Neuronal stem cell (in vitro differentiated cells): ENCODE results near the gene RNF152.

Source experiments
- DNase-seq: peaks from one replicate; pipeline ENCODE4 v3.0.0-alpha.2; 2013; ENCODE audit warnings: low spot score
- H2AFZ ChIP-seq: one replicate; pipeline ENCODE4 v1.6.1; 2013; ENCODE audit warnings: mild to moderate bottlenecking, low read length, inconsistent platforms
- H2AK5ac ChIP-seq: 2 replicates; pipeline ENCODE4 v1.6.1; 2013; ENCODE audit warnings: low read depth, mild to moderate bottlenecking, inconsistent platforms, low read length, moderate library complexity, mixed read lengths
- H2BK120ac ChIP-seq: 2 replicates; pipeline ENCODE4 v1.6.1; 2013; ENCODE audit warnings: low read depth, mild to moderate bottlenecking, inconsistent platforms, low read length, moderate library complexity, mixed read lengths
- H2BK12ac ChIP-seq: one replicate; pipeline ENCODE4 v1.6.1; 2013; ENCODE audit warnings: low read length, inconsistent platforms
- H2BK15ac ChIP-seq: 2 replicates; pipeline ENCODE4 v1.6.1; 2013; ENCODE audit warnings: mild to moderate bottlenecking, low read length, inconsistent platforms, mixed read lengths
- H2BK5ac ChIP-seq: one replicate; pipeline ENCODE4 v1.6.1; 2013; ENCODE audit warnings: inconsistent platforms, mild to moderate bottlenecking, low read length, moderate library complexity
- H3K14ac ChIP-seq: one replicate; pipeline ENCODE4 v1.6.1; 2013; ENCODE audit warnings: low read length, inconsistent platforms
- H3K18ac ChIP-seq: 2 replicates; pipeline ENCODE4 v1.6.1; 2013; ENCODE audit warnings: low read length, inconsistent platforms
- H3K23ac ChIP-seq: 2 replicates; pipeline ENCODE4 v1.6.1; 2013; ENCODE audit warnings: low read depth, mild to moderate bottlenecking, mixed read lengths, low read length, inconsistent platforms; ENCODE audit not compliant: poor library complexity
- H3K27ac ChIP-seq: replicated peaks from 3 replicates; pipeline ENCODE4 v1.5.1; 2013; ENCODE audit warnings: low read length, inconsistent platforms
- H3K27me3 ChIP-seq, 3 experiments: 2 replicates each; pipeline ENCODE4 v1.6.1; 2013; ENCODE audit warnings: low read length in 3 of 3, mild to moderate bottlenecking in 2 of 3, inconsistent platforms in 1 of 3, low read depth in 1 of 3, mixed read lengths in 1 of 3, moderate library complexity in 1 of 3; ENCODE audit not compliant: control insufficient read depth in 3 of 3, insufficient read depth in 3 of 3
- H3K36me3 ChIP-seq, 2 donors: replicated peaks in 1 of 2; 2 replicates each; pipeline ENCODE4 v1.6.1; 2013; ENCODE audit warnings: low read length in 2 of 2; ENCODE audit not compliant: control insufficient read depth in 2 of 2, insufficient read depth in 2 of 2
- H3K4ac ChIP-seq: 2 replicates; pipeline ENCODE4 v1.6.1; 2013; ENCODE audit warnings: inconsistent platforms, mild to moderate bottlenecking, low read length, moderate library complexity
- H3K4me1 ChIP-seq, 2 donors: 1 replicate in 1 of 2; 2 replicates in 1 of 2; pipeline ENCODE4 v1.6.1; 2013; ENCODE audit warnings: low read length in 2 of 2, low read depth in 1 of 2; ENCODE audit not compliant: control insufficient read depth in 2 of 2, insufficient read depth in 1 of 2
- H3K4me2 ChIP-seq: one replicate; pipeline ENCODE4 v1.6.1; 2013; ENCODE audit warnings: mild to moderate bottlenecking, low read length, inconsistent platforms; ENCODE audit not compliant: insufficient read depth, poor library complexity, severe bottlenecking
- H3K4me3 ChIP-seq, 2 donors: 2 replicates each; pipeline ENCODE4 v1.5.1; 2013; ENCODE audit warnings: low read length in 2 of 2, mild to moderate bottlenecking in 2 of 2, inconsistent platforms in 1 of 2, moderate library complexity in 1 of 2
- H3K79me1 ChIP-seq: one replicate; pipeline ENCODE4 v1.6.1; 2013; ENCODE audit warnings: low read depth, mild to moderate bottlenecking, inconsistent platforms, low read length, moderate library complexity
- H3K9ac ChIP-seq: one replicate; pipeline ENCODE4 v1.6.1; 2013; ENCODE audit warnings: mild to moderate bottlenecking, low read depth, low read length, inconsistent platforms; ENCODE audit not compliant: poor library complexity
- H3K9me3 ChIP-seq, 2 donors: replicated peaks in 1 of 2; 2 replicates each; pipeline versions ENCODE3 to v1.6.1; 2013; ENCODE audit warnings: low read length in 2 of 2, mild to moderate bottlenecking in 2 of 2, inconsistent platforms in 1 of 2, low read depth in 1 of 2, mixed read lengths in 1 of 2, moderate library complexity in 1 of 2; ENCODE audit not compliant: control insufficient read depth in 2 of 2, insufficient read depth in 1 of 2
- H4K8ac ChIP-seq: one replicate; pipeline ENCODE4 v1.6.1; 2013; ENCODE audit warnings: low read depth, mild to moderate bottlenecking, inconsistent platforms, low read length, moderate library complexity
- H4K91ac ChIP-seq: one replicate; pipeline ENCODE4 v1.6.1; 2013; ENCODE audit warnings: low read length, low read depth, mild to moderate bottlenecking, inconsistent platforms; ENCODE audit not compliant: poor library complexity
- WGBS, 2 donors: extraction: QIAGEN DNeasy Blood & Tissue Kit; methylation state at CpG; one replicate each; pipeline ENCODE4 v1.1.7; 2013; ENCODE audit warnings: missing lambda C conversion rate in 2 of 2, mixed read lengths in 1 of 2; ENCODE audit not compliant: insufficient read length in 2 of 2, insufficient replicate concordance in 1 of 2; ENCODE audit errors: extremely low coverage in 2 of 2; 5-methylcytosine and 5-hydroxymethylcytosine counted together

Gene RNF152

DNA sequence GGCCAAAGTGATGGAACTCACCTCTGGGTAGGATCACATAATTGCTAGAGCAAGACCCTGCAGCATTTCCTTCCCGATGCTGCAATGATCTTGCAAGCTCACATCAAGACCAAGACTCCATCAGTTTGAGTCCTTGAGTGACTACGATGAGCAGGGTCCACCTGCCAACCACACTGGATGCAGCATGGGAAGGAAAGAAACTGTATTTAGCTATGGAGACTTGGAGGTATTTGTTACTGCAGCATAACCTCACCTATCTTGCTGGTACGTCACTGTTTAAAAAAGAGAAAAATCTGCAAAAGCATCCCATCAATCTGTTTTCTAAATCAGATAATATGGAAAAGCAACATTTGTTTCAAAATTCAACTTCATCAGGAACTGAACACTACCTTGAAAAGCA is 2.5 kb downstream of the RNF152 start:
- Histone ChIP-seq H3K4me1 (peaks cover 11 to 13% of the 10 kb centered on the region in 2 donors), H3K27me3 (no peaks in the 10 kb centered on the region), H2BK12ac (no peak overlapping the region), H2BK5ac (no peak overlapping the region), H2AK5ac (no peak overlapping the region), H2BK15ac (no peak overlapping the region), H4K8ac (no peak overlapping the region), H3K4me2 (no peak overlapping the region), H2BK120ac (no peak overlapping the region), H3K4me3 (no peak overlapping the region), H2AFZ (no peak overlapping the region), H3K23ac (no peak overlapping the region), H3K27ac (no peak overlapping the region), H3K9me3 (peaks cover 2 to 3% of the 10 kb centered on the region in 2 donors), H3K14ac (no peak overlapping the region), H3K36me3 (peaks cover 4 to 50% of the 10 kb centered on the region in 2 donors), H3K4ac (no peak overlapping the region), H3K79me1 (no peaks in the 10 kb centered on the region), H3K9ac (no peak overlapping the region), H3K18ac (no peak overlapping the region), H4K91ac (no peak overlapping the region)
- no CpG with 5 or more reads among the region's 3 CpGs for WGBS, 2 donors
- DNase-seq: no peak

- H3K4me2 ChIP-seq: no peak overlapping the region
- no peak overlapping the region for H3K4ac ChIP-seq
- H3K27ac ChIP-seq: no peak overlapping the region
- no peak overlapping the region for H2AK5ac ChIP-seq
- H2BK120ac ChIP-seq: no peak overlapping the region
- H2AFZ ChIP-seq: no peak overlapping the region
- H3K27me3 ChIP-seq: no peaks in the 10 kb centered on the region
- no peak overlapping the region for H2BK5ac ChIP-seq
- no peak overlapping the region for H2BK15ac ChIP-seq
- no peak overlapping the region for H2BK12ac ChIP-seq
- peaks cover 2 to 3% of the 10 kb centered on the region in 2 donors for H3K9me3 ChIP-seq
- no peaks in the 10 kb centered on the region for H3K79me1 ChIP-seq
- no peak overlapping the region for H3K14ac ChIP-seq
- H3K18ac ChIP-seq: no peak overlapping the region
- WGBS, 2 donors: no CpG with 5 or more reads among the region's 1 CpG
- H3K4me3 ChIP-seq: no peak overlapping the region
- no peak overlapping the region for H4K8ac ChIP-seq
- H3K4me1 ChIP-seq: peaks cover 5 to 13% of the 10 kb centered on the region in 2 donors
- H3K9ac ChIP-seq: no peak overlapping the region
- DNase-seq: no peak
- no peak overlapping the region for H3K23ac ChIP-seq
- no peak overlapping the region for H4K91ac ChIP-seq
- peaks cover 4 to 50% of the 10 kb centered on the region in 2 donors for H3K36me3 ChIP-seq
These were observed 3.3 kb downstream of the RNF152 start for GRCh38 chr18:61889541-61889940.

GRCh38 chr18:61888622-61889021 is 4.2 kb downstream of the RNF152 start:
- peaks cover 2 to 3% of the 10 kb centered on the region in 2 donors for H3K9me3 ChIP-seq
- H4K8ac ChIP-seq: no peak overlapping the region
- H3K14ac ChIP-seq: no peak overlapping the region
- no peak overlapping the region for H3K23ac ChIP-seq
- H3K4me3 ChIP-seq: no peak overlapping the region
- no peaks in the 10 kb centered on the region for H3K79me1 ChIP-seq
- no peak overlapping the region for H2BK15ac ChIP-seq
- no CpG with 5 or more reads among the region's 5 CpGs for WGBS, 2 donors
- H3K4me1 ChIP-seq: peaks cover 6 to 13% of the 10 kb centered on the region in 2 donors
- H3K4ac ChIP-seq: no peak overlapping the region
- no peak overlapping the region for H3K9ac ChIP-seq
- no peak overlapping the region for H2AFZ ChIP-seq
- H2AK5ac ChIP-seq: no peak overlapping the region
- no peak overlapping the region for H4K91ac ChIP-seq
- H3K4me2 ChIP-seq: no peak overlapping the region
- H3K18ac ChIP-seq: no peak overlapping the region
- no peak overlapping the region for H2BK5ac ChIP-seq
- peaks cover 4 to 55% of the 10 kb centered on the region in 2 donors for H3K36me3 ChIP-seq
- H3K27ac ChIP-seq: no peak overlapping the region
- DNase-seq: no peak
- H2BK12ac ChIP-seq: no peak overlapping the region
- H3K27me3 ChIP-seq: no peaks in the 10 kb centered on the region
- no peak overlapping the region for H2BK120ac ChIP-seq

GRCh38 chr18:61887838-61888237 is 5.0 kb downstream of the RNF152 start:
- WGBS, 2 donors: no CpG with 5 or more reads among the region's 6 CpGs
- Histone ChIP-seq H2AK5ac (no peak overlapping the region), H3K23ac (no peak overlapping the region), H3K9me3 (peaks cover 2 to 3% of the 10 kb centered on the region in 2 donors), H3K27me3 (no peaks in the 10 kb centered on the region), H4K8ac (no peak overlapping the region), H3K27ac (no peak overlapping the region), H3K4me3 (no peak overlapping the region), H2AFZ (no peak overlapping the region), H3K79me1 (no peaks in the 10 kb centered on the region), H3K4me2 (no peak overlapping the region), H2BK120ac (no peak overlapping the region), H3K4me1 (peaks cover 6 to 13% of the 10 kb centered on the region in 2 donors), H3K36me3 (peaks cover 4 to 55% of the 10 kb centered on the region in 2 donors), H2BK15ac (no peak overlapping the region), H3K18ac (no peak overlapping the region), H3K4ac (no peak overlapping the region), H2BK12ac (no peak overlapping the region), H2BK5ac (no peak overlapping the region), H3K14ac (no peak overlapping the region), H3K9ac (no peak overlapping the region), H4K91ac (no peak overlapping the region)
- no peak for DNase-seq
